HepG2 (cell line): ENCODE results near the gene UNC93A. TPM values are rescaled to one million over a fixed set of nuclear protein-coding genes. Genes with fewer than 3 reads are reported as not detected.

Experiments used
- CENPT ChIP-seq: sonication (generic); formaldehyde crosslinking; IDR thresholded peaks from 2 replicates; pipeline ENCODE4 v1.8.0; 2022; ENCODE audit warnings: low read depth, mild to moderate bottlenecking, moderate library complexity, missing genetic modification reagents
- HNRNPUL1 ChIP-seq: fragments of 200-400 bp; formaldehyde crosslinking; IDR thresholded peaks from 2 replicates; pipeline ENCODE4 v1.6.1; 2017; ENCODE audit warnings: low read depth, mild to moderate bottlenecking, low read length, moderate library complexity
- SALL1 ChIP-seq: sonication (generic); formaldehyde crosslinking; IDR thresholded peaks from 2 replicates; pipeline ENCODE4 v1.8.0; 2022; ENCODE audit warnings: mild to moderate bottlenecking, missing genetic modification reagents
- SYNCRIP ChIP-seq: fragments of 200-400 bp; formaldehyde crosslinking; IDR thresholded peaks from 2 replicates; pipeline ENCODE4 v1.6.1; 2018; ENCODE audit warnings: mild to moderate bottlenecking, low read depth, low read length; ENCODE audit not compliant: insufficient read depth
- ZC3H13 ChIP-seq: sonication (generic); formaldehyde crosslinking; IDR thresholded peaks from 2 replicates; pipeline ENCODE4 v1.8.1; 2023; ENCODE audit warnings: mild to moderate bottlenecking, missing genetic modification reagents, moderate library complexity
- ZKSCAN5 ChIP-seq: sonication (generic); formaldehyde crosslinking; IDR thresholded peaks from 2 replicates; pipeline ENCODE4 v1.5.1; 2020; ENCODE audit warnings: mild to moderate bottlenecking, missing genetic modification reagents
- ZNF605 ChIP-seq: sonication (generic); formaldehyde crosslinking; IDR thresholded peaks from 2 replicates; pipeline ENCODE4 v1.8.0; 2022; ENCODE audit warnings: mild to moderate bottlenecking, missing genetic modification reagents
- ZNF674 ChIP-seq: sonication (generic); formaldehyde crosslinking; IDR thresholded peaks from 2 replicates; pipeline ENCODE4 v1.5.0; 2020; ENCODE audit warnings: low read depth, mild to moderate bottlenecking, missing genetic modification reagents
- polyA plus RNA-seq, 8 experiments: library from polyadenylated mRNA; depleted of rRNA in 3 of 8; stranded (reverse) in 7 of 8; unstranded in 1 of 8; fragments of >200 nt; fragmentation: Illumina TruSeq in 4 of 8; extraction: Trizol in 4 of 8; gene quantifications; 2 replicates each; pipeline versions ENCODE4 v1.2.1 to v1.2.3, GENCODE V29; 2011 to 2016; ENCODE audit warnings: low read depth in 4 of 8, missing spikeins in 1 of 8, mixed read lengths in 1 of 8; ENCODE audit not compliant: insufficient read depth in 1 of 8
- total RNA-seq, 5 experiments: library from RNA; depleted of rRNA; stranded (reverse); fragments of >200 nt; fragmentation: Illumina TruSeq; extraction: Trizol; gene quantifications; 2 replicates each; pipeline ENCODE4 v1.2.3, GENCODE V29; 2016; ENCODE audit warnings: low read depth in 1 of 5
- TF ChIP-seq, protein P1 (sequence below), 2 experiments: sonication (generic) in 1 of 2; formaldehyde crosslinking in 1 of 2; IDR thresholded peaks; 2 replicates each; pipeline versions ENCODE4 v1.6.1 to v1.9.0; 2014 to 2022; ENCODE audit warnings: antibody characterized with exemption in 1 of 2, borderline replicate concordance in 1 of 2, inconsistent platforms in 1 of 2, low read depth in 1 of 2, missing genetic modification reagents in 1 of 2
- TF ChIP-seq, protein P2 (sequence below): sonication (generic); formaldehyde crosslinking; IDR thresholded peaks from 2 replicates; pipeline ENCODE4 v1.5.1; 2020; ENCODE audit warnings: mild to moderate bottlenecking, missing genetic modification reagents, moderate library complexity
- TF ChIP-seq, protein P3 (sequence below): sonication (generic); formaldehyde crosslinking; IDR thresholded peaks from 2 replicates; pipeline ENCODE4 v1.5.0; 2020; ENCODE audit warnings: mild to moderate bottlenecking, missing genetic modification reagents, moderate library complexity
- TF ChIP-seq, protein P4 (sequence below): sonication (generic); formaldehyde crosslinking; IDR thresholded peaks from 2 replicates; pipeline ENCODE4 v1.4.0; 2020; ENCODE audit warnings: missing genetic modification reagents

The UNC93A gene
- total and polyA plus RNA-seq, 2 of the 13 experiments (the other 11 are each of a cell fraction or from before 2014, with no cell fraction given): 11.0 to 42.7 TPM

DNA sequence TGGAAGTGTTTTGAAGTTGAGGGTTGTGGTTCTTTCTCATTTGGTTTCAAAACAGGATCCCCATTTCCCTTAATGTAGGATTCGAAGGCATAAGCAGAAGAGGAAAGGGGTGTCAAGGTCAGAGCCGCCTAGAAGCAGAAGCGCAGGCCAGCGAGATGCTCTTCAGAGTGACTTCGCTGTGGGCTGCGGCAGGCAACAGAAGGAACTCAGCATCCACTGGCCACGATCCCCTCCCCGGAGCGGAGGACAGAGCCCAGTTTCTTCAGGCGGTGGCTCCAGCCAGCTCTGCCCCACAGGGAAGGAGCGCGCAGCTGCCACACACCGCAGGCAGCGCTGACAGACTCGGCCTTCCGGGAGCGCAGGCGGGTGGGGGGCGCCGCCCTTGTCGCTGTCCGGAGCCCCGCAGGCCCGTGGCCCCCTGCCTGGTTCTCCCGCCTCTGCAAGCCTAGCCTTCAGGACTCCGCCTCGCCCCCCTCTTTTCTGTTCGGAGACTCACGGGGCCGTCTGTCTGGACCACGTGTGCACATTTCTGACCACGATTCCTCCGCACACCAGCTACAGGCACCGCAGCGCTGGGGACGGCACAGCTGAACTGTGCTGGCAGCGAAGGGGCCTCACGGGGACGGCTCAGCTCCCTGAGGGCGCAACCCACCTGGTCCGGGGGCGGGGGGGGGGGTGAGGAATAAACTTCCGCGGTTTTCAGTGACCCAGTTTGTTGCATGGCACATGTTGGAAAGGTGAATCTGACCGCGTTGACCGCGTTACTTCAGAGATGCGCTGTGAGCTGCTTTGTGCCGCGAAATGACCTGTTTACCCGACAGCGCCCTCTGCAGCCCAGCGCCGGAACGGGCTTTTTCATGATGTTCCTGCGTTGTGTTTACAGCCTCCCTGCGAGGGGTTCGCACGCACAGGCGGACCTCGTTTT, 59.9 kb downstream of the UNC93A start (continued):
- TF ChIP-seq, protein P1, sequence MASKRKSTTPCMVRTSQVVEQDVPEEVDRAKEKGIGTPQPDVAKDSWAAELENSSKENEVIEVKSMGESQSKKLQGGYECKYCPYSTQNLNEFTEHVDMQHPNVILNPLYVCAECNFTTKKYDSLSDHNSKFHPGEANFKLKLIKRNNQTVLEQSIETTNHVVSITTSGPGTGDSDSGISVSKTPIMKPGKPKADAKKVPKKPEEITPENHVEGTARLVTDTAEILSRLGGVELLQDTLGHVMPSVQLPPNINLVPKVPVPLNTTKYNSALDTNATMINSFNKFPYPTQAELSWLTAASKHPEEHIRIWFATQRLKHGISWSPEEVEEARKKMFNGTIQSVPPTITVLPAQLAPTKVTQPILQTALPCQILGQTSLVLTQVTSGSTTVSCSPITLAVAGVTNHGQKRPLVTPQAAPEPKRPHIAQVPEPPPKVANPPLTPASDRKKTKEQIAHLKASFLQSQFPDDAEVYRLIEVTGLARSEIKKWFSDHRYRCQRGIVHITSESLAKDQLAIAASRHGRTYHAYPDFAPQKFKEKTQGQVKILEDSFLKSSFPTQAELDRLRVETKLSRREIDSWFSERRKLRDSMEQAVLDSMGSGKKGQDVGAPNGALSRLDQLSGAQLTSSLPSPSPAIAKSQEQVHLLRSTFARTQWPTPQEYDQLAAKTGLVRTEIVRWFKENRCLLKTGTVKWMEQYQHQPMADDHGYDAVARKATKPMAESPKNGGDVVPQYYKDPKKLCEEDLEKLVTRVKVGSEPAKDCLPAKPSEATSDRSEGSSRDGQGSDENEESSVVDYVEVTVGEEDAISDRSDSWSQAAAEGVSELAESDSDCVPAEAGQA (IDR thresholded peaks at IDR 0.05; ENCODE audit: low read depth): 0 out of 2 replicates have a peak, but pooled peaks have one; percentile 32
- TF ChIP-seq, protein P1 (CRISPR knock-in tag; IDR thresholded peaks at IDR 0.05; ENCODE audit: borderline replicate concordance): no peak
- no peak for TF ChIP-seq CENPT
- no peak for TF ChIP-seq ZNF605
- TF ChIP-seq SYNCRIP: no peak
- no peak for TF ChIP-seq HNRNPUL1
- TF ChIP-seq, protein P2, sequence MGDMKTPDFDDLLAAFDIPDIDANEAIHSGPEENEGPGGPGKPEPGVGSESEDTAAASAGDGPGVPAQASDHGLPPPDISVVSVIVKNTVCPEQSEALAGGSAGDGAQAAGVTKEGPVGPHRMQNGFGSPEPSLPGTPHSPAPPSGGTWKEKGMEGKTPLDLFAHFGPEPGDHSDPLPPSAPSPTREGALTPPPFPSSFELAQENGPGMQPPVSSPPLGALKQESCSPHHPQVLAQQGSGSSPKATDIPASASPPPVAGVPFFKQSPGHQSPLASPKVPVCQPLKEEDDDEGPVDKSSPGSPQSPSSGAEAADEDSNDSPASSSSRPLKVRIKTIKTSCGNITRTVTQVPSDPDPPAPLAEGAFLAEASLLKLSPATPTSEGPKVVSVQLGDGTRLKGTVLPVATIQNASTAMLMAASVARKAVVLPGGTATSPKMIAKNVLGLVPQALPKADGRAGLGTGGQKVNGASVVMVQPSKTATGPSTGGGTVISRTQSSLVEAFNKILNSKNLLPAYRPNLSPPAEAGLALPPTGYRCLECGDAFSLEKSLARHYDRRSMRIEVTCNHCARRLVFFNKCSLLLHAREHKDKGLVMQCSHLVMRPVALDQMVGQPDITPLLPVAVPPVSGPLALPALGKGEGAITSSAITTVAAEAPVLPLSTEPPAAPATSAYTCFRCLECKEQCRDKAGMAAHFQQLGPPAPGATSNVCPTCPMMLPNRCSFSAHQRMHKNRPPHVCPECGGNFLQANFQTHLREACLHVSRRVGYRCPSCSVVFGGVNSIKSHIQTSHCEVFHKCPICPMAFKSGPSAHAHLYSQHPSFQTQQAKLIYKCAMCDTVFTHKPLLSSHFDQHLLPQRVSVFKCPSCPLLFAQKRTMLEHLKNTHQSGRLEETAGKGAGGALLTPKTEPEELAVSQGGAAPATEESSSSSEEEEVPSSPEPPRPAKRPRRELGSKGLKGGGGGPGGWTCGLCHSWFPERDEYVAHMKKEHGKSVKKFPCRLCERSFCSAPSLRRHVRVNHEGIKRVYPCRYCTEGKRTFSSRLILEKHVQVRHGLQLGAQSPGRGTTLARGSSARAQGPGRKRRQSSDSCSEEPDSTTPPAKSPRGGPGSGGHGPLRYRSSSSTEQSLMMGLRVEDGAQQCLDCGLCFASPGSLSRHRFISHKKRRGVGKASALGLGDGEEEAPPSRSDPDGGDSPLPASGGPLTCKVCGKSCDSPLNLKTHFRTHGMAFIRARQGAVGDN (CRISPR knock-in tag): peak; percentile 55
- no peak for TF ChIP-seq SALL1 (CRISPR knock-in tag)
- TF ChIP-seq, protein P3, sequence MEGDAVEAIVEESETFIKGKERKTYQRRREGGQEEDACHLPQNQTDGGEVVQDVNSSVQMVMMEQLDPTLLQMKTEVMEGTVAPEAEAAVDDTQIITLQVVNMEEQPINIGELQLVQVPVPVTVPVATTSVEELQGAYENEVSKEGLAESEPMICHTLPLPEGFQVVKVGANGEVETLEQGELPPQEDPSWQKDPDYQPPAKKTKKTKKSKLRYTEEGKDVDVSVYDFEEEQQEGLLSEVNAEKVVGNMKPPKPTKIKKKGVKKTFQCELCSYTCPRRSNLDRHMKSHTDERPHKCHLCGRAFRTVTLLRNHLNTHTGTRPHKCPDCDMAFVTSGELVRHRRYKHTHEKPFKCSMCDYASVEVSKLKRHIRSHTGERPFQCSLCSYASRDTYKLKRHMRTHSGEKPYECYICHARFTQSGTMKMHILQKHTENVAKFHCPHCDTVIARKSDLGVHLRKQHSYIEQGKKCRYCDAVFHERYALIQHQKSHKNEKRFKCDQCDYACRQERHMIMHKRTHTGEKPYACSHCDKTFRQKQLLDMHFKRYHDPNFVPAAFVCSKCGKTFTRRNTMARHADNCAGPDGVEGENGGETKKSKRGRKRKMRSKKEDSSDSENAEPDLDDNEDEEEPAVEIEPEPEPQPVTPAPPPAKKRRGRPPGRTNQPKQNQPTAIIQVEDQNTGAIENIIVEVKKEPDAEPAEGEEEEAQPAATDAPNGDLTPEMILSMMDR: peak; percentile 62
- TF ChIP-seq, protein P4, sequence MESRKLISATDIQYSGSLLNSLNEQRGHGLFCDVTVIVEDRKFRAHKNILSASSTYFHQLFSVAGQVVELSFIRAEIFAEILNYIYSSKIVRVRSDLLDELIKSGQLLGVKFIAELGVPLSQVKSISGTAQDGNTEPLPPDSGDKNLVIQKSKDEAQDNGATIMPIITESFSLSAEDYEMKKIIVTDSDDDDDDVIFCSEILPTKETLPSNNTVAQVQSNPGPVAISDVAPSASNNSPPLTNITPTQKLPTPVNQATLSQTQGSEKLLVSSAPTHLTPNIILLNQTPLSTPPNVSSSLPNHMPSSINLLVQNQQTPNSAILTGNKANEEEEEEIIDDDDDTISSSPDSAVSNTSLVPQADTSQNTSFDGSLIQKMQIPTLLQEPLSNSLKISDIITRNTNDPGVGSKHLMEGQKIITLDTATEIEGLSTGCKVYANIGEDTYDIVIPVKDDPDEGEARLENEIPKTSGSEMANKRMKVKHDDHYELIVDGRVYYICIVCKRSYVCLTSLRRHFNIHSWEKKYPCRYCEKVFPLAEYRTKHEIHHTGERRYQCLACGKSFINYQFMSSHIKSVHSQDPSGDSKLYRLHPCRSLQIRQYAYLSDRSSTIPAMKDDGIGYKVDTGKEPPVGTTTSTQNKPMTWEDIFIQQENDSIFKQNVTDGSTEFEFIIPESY (CRISPR knock-in tag): peak; percentile 99
- no peak for TF ChIP-seq ZC3H13 (CRISPR knock-in tag)
- no peak for TF ChIP-seq ZNF674 (CRISPR knock-in tag)
- no peak for TF ChIP-seq ZKSCAN5 (CRISPR knock-in tag)
